ENCODE data around the gene SMOC2.
"Not testable (repeated sequence)": the region's sequence is repeated elsewhere in the genome, so short reads cannot be mapped to it uniquely, and the experiment has no call there.

Gene SMOC2

DNA sequence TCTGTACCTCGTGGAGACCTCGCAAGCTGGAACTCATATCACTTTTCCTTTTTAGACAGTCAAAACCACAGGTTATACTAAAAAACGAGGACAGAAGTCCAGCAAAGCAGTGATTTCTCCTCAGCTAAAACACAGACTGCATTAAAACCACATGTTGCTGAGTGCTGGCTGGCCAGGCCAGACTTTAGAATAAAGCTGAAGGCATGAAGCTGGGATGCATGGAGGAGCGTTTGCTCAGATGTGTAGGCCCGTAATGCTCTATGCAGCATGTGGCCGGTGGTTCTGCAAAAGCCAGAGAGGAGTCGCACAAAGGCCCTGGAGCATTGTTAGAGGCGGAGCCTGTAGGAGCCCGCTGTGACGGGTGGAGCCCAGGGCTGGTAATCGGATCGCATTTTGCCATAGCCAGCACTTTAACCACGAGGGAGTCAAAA is 83.6 kb downstream of the SMOC2 start:
- DNase-seq = peak; percentile 76

DNA sequence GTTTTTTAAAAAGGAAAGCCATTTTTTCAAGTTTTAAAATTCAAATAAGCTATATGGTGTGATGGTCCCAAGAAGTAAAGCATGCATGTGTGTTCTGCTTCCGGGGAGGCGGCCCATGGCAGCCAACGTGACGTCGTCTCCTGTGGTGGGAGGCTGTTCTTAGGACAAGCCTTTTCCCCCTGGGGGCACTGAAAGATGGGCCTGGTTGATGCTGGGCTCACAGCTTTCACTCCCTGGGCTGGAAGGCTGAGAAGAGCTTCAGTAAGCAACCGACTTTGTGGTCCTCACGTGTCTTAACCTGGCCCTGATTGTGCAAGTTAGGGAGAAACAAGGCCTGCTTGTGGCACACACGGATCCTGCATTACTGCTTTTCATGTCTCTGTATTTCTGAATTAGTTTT is 84.1 kb downstream of the SMOC2 start:
- DNase-seq = no peak

DNA sequence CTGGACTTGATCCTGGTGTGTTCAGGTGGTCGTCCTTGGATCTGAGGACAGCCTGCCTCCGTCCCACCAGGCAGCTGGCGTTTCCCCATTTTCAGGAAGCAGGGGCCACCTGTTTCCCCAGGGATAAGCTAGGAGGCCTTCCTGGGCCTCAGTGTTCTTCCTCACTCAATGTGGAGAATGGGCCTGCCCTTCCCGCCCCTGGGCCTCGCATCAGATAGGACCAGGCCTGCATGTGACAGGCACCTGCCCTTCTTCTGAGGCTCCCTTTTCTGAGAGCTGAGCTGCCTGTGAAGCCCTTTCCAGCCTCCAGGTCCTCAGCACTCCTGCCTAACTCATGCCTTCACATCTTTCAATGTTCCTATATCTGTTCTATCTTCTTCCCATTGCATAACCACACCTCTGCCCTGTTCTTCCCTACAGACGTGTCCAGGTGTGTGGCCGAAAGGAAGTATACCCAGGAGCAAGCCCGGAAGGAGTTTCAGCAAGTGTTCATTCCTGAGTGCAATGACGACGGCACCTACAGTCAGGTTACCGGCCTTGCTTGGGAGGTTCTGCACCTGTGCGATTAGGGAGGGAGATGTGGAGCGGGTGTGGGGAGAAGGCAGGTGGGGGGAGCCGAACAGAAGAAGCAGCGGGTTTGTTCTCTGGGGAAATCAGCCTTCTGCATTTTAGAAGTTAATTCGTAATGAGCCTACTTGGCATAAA is 85.1 kb downstream of the SMOC2 start:
- DNase-seq = no peak

DNA sequence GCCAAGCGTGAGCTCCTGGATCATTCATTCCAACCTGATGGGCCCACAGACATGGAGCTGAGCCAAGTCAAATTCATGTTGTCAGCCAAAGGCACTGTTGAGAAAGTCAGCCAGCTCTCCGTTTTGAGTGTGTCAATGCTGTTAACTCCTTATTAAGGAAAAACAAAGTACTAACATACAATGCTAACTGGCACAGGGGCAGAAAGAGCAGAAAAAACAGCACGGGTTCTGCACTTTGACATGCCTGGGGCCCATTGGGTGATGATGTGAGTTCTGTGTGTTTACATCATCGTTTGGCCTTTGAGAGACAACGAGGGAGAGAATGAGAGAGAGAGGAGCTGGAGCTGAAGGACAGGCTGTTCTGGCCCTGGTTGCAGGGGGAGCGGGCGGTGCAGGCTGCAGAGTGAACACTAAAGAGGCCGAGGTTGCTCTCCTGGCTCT is 85.9 kb downstream of the SMOC2 start:
- no peak for DNase-seq

DNA sequence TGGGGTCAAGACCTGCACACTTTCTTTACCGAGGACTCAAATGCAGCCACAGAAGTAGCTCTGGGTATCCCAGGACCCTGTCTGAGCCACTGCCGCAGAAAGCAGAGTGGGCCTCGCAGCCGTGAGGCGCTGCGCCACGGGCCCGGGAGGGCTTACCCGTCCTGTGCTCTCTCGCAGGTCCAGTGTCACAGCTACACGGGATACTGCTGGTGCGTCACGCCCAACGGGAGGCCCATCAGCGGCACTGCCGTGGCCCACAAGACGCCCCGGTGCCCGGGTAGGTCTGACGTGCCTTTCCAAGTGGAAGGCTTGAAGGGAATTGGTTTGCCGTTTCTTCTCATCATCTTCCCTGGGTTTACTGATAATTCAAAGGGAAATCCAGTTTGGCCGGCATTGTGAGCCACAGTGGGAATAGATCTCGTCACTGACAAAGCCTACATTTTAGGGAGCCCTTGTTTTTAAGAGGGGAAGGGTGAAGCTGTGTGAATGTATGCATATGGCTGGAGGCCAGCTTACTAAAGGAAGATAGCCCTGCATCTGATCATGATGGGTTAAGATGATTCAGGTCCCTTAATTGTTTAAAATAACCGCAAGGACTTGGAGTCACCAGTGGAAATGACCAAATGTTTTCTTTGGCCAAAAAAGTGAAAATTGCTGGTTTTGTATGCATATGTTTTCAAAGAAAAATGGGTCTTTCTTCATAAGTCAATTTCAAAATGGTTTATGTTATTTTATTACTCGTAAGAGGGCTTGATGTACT is 86.6 kb downstream of the SMOC2 start:
- DNase-seq = no peak

DNA sequence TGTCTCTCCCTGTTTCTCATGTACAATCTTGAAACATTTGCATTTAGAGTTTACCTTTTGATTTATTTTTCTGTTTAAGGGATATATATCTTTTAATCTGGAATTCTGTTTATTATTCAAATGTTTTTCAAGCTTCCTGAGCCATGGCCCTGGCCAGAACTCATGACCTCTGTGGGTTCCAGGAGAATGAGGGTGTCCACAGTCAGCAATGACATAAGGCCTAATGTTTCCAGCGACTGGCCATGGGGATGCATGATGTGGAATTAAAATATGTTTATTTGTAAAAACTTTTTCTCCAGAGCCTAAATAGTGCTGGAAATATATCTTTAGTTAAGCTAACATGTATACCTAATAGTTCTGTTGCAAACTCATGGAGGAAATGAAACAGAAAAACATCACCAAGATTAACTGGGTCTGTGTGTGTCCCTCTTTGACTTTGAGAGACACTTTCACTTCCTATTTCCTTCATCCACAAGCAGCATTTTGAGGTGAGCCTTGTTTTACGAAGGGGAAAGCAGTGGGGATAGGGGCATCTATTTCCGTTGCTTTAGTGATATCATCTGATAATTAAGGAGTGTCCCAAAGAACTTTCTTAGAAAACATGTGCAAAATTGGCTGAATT is 87.6 kb downstream of the SMOC2 start:
- DNase-seq = no peak

DNA sequence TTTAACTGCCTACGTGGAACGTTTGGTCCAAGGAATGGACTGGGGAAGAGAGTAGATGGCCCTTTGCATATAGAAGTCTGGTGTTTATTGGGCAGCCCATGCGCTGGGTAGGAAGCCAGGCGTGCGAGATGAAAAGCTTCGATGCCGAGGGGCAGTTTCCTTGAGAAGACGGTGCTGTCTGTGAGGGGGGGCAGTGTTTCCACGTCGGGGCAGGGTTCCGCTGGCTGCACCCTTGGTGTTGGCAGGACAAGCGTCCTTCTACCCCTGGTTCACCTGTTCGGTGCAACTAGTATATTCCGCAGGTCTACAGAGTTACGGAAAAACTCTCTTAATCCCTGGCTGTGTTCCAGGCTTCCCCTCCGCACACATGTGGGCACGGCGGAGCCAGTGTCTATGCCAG is 88.2 kb downstream of the SMOC2 start:
- DNase-seq = no peak

DNA sequence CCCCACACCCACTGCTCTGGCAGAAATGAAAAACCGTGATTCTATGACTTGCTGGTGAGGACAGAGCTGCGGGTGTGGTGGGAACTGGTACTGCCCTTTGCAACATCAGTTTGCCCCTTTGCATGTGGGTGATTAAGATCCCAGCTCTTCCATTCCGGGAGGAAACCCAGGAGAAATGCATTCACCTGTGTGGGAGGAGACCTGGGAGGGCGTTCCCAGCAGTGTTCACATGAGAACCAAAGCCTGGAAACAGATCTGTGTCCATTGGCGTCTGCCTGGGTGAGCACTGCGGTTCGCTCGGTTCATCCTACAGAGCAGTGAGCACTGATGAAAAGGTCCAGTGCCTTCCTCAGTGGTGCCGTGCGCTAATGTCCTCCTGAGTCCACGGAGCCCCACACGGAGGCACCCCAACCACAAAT is 89.7 kb downstream of the SMOC2 start:
- no peak for DNase-seq

DNA sequence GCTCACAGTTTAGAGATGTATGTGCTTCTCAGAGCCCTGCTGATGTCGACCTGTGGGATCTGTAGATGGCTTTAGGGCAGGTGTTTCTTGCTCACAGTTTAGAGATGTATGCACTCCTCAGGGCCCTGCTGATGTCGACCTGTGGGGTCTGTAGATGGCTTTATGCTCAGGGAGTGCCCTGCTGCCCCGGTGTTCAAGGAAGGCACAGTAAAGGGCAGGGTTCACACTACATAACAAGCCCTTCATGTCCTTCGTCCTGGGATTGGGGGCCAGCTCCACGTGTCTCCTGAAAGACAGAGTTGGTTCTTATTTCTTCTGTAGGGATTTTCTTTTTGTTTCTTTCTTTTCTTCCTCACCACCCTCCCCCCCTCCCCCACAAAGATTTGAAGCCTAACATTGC is 91.1 kb downstream of the SMOC2 start:
- DNase-seq = no peak

DNA sequence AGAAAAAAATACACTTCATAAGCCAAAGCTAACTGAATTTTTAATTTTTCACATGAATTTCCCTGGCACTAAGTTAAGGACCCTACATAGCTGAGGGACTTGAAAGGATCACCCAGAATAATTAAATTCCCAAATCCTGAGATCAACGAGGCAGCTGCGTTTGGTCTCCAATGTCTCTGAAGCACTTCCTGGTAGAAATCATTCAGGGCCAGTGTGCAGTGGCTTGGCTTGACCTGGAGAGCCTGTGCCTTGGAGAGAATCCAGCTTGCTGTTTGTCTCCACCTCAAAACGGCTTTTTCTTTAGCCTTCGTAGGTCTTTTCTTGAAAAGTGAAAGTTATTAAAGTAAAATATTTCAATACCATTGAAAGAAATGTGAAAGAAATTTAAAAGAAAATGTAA is 92.4 kb downstream of the SMOC2 start:
- no peak for DNase-seq

DNA sequence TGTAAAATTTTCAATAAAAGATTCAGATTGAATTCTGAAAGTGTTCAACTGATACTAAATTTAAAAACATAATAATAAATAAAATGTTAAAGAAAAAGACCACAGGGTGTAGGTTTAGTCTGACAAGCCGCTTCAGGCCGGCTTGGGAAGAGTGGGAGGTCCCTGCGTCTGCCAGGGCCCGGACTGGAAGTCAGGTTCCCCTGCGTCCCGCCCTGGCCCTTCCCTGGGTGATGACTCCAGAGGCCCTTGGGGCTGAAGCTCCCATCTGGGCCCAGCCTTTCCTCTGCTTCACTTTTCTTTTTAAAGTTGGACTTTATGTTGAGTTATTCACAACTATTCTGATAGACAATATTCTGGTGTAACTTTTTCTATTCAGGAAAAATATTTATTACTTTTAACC is 93.3 kb downstream of the SMOC2 start:
- no peak for DNase-seq

DNA sequence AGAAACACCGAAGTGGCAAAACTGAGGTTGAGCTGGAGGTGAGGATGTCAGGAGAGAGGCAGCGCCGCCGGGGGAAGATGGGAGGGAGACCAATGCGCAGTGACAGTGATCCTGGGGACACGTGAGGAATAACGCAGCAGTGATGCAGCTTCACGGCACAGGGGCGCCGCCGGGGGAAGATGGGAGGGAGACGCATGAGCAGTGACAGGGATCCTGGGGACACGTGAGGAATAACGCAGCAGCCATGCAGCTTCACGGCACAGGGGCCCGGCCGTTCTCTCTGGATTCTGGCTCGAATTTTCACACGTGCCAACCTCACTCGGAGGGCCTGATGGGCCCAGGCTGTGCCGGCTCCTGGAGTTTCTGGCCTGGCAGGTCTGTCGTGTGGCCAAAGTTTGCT is 94.7 kb downstream of the SMOC2 start:
- DNase-seq = no peak

DNA sequence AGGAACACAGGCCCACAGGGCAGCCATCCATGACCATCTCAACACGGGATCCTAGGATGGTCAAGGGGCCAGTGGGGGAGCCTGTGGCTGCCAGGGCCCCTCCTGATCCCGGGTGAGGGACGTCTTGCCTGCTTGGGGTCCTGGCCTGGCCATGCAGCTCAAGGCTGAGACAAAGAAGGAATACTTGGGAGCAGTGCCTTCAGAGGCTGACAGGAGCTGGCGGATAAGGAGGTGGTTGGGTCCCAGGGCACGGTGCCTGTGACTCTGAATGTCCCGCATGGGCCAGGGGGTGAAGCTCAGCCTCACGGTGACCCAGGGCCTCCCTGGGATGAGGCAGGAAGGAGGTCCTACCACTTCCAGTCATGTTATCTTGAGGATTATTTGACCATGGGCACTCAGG is 95.2 kb downstream of the SMOC2 start:
- DNase-seq = no peak

DNA sequence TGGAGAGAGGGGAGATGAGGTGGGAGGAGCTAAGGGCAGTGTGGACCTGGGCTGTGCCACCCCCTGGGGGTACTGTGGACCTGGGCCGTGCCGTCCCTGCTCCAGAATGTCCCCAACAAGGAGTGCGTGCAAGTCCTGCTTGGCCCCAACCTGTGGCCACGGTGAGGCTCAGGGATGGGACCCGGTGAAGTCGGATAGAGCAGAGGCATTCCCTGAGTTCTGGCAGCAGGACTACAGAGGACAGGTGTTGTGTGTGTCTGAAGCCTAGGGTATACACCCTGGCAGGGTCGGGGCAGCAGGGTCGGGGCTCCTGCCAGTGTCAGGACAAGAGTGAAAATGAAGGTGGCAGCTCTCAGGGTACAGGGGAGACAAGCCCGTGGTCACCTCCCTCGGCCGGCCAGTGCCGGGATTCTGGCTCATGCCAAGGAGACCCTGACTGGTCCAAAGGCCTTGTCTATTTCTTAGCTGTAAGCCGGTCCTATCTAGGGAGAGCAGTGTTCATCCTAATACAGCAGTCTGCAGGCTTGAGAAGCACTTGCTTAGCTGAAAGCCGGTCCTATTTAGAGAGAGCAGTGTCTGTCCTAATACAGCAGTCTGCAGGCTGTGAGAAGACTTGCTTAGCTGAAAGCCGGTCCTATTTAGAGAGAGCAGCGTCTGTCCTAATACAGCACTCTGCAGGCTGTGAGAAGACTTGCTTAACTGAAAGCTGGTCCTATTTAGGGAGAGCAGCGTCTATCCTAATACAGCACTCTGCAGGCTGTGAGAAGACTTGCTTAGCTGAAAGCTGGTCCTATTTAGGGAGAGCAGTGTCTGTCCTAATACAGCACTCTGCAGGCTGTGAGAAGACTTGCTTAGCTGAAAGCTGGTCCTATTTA is 95.9 kb downstream of the SMOC2 start:
- DNase-seq = no peak

DNA sequence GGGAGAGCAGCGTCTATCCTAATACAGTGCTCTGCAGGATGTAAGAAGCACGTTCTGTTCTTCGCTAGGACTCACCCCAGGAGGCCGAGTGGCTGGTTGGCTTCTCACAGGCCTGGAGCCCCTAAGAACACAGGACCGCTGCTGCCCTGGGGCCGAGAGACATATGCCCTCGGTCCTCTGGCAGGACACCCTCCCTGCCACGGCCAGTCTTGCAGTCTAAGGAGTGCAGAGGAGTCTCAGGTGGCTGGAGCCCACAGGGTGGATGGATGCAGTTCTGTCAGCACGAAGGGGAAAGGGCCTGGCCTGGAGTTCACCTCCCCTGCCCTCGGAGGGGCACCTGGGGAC is 96.5 kb downstream of the SMOC2 start:
- DNase-seq = no peak

DNA sequence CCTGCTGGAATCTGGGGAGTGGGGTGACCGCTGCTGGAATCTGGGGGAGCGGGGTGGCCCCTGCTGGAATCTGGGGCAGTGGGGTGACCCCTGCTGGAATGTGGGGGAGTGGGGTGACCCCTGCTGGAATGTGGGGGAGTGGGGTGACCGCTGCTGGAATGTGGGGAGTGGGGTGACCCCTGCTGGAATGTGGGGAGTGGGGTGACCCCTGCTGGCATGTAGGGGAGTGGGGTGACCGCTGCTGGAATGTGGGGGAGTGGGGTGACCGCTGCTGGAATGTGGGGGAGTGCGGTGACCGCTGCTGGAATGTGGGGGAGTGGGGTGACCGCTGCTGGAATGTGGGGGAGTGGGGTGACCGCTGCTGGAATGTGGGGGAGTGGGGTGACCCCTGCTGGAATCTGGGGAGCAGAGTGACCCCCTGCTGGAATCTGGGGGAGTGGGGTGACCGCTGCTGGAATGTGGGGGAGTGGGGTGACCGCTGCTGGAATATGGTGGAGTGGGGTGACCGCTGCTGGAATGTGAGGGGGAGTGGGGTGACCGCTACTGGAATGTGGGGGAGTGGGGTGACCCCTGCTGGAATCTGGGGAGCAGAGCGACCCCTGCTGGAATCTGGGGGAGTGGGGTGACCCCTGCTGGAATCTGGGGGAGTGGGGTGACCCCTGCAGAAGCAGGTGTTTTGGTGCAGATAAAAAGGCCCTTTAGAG is 97.4 kb downstream of the SMOC2 start:
- not testable (repeated sequence) for DNase-seq

DNA sequence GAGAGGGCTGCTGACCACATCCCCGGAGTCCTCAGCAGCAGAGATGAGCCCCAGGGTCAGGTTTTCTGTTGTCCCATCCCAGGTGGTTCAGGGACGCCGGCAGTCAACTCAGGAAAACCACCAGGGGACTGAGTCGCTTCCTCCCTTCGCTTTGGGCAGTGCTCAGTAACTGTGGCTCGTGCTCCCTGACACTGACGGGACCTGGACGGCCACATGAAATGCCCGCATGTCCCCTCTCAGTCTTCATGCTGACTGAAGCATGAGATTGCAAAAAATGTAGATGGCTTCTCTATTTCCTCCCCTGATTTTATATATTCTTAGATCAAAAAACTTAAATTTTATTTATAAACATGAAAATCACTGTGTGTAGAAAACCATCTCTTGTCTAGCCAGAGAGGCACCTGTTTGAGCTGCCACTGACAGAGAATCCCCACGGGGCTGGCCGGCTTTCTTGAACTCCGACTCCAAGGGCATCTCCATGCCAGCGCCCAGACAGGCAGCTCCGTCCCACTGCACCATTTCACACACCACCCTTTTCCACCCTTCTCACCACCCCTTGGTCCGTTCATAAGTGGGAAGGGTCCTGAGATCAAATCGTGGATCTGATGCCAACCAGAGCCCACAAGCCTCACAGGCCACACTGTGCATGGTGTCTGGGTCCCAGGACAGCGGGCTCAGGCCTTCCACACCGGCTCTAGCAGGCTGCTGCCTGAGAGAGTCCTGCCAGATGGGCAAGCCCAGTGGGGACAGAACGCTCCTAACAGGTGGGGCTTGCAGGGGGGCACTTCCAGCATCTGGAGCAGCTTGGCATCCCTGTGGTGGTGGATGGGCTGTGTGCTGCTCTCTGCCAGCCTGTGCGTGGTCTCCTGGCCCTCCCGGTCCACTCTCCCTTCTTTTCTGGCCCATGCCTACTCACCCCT is 98.2 kb downstream of the SMOC2 start:
- no peak for DNase-seq

DNA sequence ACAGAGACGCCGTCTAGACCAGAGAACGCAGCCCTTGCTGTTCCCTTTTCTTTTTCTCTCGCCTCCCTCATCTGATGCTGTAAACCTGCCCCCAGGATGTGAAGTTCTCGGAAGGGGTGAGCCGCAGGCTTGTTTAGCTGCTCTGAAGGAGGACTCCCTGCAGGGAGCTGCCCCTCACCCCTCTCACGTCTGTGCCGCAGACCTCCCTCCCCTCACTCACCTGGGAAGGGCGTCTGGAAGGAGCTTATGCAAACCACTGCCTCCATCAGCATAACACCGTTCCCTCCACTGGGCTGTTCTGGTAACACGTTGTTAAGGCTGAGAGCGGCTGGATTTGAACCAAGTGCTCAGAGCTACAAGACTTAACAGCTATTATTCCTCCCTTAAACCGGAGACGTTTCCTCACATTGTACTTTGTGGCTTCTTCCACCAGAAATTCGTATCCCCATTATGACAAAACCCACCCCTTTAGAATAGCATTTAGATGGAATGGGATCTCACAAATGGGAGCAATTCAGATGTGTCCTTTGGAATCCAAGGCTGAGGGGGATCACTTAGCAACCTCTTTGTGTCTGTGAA is 99.8 kb downstream of the SMOC2 start:
- DNase-seq = no peak

DNA sequence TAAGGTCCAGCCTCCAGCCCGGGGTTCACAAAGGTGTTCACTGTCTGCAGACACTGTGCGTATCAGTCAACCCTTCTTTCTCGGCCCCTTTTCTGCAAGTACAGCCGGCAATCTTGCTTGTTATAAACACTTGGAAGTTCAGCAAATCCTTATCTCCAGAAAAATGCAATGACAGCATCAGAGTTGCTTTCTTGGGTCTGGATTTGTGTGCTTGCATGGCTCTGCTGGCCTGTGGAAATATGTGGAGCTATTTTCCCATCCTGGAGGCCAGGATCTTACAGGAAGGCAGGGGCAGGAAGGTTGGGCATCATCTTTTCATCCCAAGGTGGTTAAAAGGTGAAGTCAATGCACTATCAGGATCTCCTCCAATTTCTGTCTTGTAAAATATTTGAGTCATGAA is 100.3 kb downstream of the SMOC2 start:
- DNase-seq = no peak

DNA sequence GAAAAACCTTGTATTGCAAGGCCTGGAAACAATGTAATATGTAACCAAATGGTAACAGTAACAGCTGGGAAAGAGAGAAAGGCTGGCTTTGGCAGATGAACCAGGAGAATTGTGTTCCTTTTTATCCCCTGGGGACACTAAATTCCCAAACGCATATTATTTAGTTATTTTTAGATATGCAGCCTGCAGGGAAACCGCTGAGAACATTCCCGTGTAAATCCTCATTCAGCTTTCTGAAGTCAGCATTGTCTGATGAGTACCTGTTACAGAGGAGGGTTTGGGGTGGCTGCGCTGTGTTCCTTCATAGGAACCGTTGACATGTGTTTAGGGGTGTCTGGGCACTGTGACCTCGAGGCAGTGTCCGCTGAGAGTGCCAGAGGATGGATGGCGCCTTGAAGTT is 101.3 kb downstream of the SMOC2 start:
- no peak for DNase-seq

DNA sequence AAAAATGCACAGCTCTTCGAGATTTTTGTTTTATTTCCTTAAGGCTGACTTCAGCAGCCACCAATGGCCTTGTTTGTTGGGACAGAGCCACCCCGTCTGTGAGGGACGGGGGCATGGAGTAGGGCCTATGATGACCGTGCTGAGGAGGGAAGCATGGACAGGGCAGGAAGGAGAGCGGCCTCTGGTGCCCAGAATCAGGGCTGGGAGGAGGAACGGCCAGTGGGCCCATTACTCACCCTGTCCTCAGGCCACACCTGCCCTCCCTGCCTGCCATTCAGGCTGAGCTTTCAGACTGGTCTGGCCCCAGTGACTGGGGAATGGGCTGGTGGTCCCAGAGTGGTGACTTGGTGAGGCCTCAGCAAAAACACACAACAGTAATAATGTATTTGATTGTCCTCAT is 104.4 kb downstream of the SMOC2 start:
- no peak for DNase-seq

Data from right hindlimb (tissue), 1 donor.